Measurements from ENCODE around the gene LGALS9C. TPM values are rescaled to one million over a fixed set of nuclear protein-coding genes. Genes with fewer than 3 reads are reported as not detected.
"Not testable (repeated sequence)": the region's sequence is repeated elsewhere in the genome, so short reads cannot be mapped to it uniquely, and the experiment has no call there.

LGALS9C gene
- total RNA-seq, 1 experiment from 2014 or later, result 1.9 TPM

DNA sequence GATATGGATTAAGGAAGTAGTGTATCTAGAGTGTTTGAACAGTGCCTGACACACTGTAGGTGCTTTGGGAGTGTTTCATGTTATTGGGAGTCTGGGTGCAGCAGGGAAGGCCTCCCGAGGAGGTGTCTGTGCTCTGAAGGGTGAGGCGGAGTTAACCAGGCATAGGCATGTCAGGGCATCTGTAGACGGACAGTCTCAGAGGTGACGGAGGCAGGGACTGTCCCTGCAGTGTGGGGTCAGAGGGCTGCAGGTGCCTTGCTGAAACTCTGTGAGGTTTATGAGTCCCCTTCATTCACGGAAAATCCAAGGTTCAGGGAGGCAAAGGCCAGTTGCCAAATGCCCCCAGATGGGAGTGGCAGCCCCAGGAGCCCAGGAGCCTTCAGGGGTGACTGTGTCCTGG is 778 bp downstream of the LGALS9C start:
- H3K9me3 ChIP-seq (ENCODE audit: insufficient read depth, low read depth); CTCF ChIA-PET; H2AFZ ChIP-seq; H3K9me2 ChIP-seq (ENCODE audit: insufficient read depth); H3K4me2 ChIP-seq; H3K4me1 ChIP-seq (replicated peaks; ENCODE audit: insufficient read depth); DNase-seq; BruUV-seq (replicated peaks); intact Hi-C loops (cut with micrococcal nuclease; ENCODE audit: unreplicated experiment); H3K36me3 ChIP-seq (ENCODE audit: low read depth); H3K27ac ChIP-seq; H3K79me2 ChIP-seq (ENCODE audit: low read depth); H4K20me1 ChIP-seq (ENCODE audit: insufficient read depth); POLR2A ChIA-PET (ENCODE audit: unreplicated experiment); H3K27me3 ChIP-seq (ENCODE audit: insufficient read depth, low read depth); H3K4me3 ChIP-seq; H3F3A ChIP-seq (ENCODE audit: insufficient read depth, low read depth): not testable (repeated sequence)

DNA sequence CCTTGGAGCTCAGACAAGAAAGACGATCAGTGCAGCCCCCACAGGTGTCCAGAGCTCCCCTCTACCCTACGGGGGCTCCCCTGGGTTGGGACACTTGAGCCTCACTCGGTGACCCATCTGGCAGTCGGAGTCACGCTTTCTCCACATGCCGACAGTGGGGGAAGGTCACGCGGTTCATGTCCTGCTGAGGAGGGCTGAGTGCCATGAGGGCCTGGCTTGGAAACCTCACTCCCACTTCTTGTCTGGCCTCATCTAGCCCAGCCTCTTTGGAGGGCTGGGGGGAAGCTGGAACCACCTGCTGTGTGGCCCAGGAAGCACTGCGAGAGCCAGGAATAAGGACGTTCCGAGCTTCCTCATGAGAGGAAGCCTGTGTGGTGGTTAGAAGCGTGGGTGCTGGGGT is 1.8 kb downstream of the LGALS9C start:
- H3K4me2 ChIP-seq; H3K4me3 ChIP-seq; BruUV-seq (replicated peaks); H3K36me3 ChIP-seq (ENCODE audit: low read depth); H3K27ac ChIP-seq; H3K4me1 ChIP-seq (replicated peaks; ENCODE audit: insufficient read depth); H3F3A ChIP-seq (ENCODE audit: insufficient read depth, low read depth); DNase-seq; H3K9me2 ChIP-seq (ENCODE audit: insufficient read depth); H3K9me3 ChIP-seq (ENCODE audit: insufficient read depth, low read depth); H3K79me2 ChIP-seq (ENCODE audit: low read depth); H4K20me1 ChIP-seq (ENCODE audit: insufficient read depth); CTCF ChIA-PET; POLR2A ChIA-PET (ENCODE audit: unreplicated experiment); intact Hi-C loops (cut with micrococcal nuclease; ENCODE audit: unreplicated experiment); H2AFZ ChIP-seq; H3K27me3 ChIP-seq (ENCODE audit: insufficient read depth, low read depth): not testable (repeated sequence)

DNA sequence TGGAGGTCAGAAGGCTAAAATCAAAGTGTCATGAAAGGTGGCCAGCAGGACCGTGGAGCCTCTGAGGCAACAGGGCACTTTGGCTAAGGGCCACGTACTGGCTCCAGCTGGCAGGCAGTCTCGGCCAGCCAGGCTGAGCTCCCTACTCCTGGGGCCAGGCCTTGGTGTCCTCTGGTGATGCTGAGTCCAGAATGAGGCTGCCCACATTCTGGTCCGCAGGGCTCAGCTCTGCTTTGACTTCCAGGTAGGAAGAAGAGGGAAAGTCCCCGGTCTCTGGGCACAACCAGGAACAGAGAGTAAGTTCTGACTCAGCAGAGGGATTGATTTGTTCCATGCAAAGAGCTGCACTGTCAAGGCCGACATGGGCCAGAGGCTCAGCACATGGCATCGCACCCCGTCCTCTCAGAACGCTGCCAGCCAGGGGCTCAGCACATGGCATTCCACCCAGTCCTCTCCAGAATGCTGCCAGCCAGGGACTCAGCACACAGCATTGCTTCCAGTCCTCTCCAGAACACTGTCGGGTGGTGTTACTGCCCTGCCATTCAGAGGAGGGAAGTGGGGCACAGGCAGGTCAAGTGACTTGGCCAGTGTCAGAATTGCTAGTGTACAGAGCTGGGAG is 2.5 kb downstream of the LGALS9C start:
- POLR2A ChIA-PET (ENCODE audit: unreplicated experiment); H3K4me3 ChIP-seq; CTCF ChIA-PET; H3K27me3 ChIP-seq (ENCODE audit: insufficient read depth, low read depth); H3K27ac ChIP-seq; DNase-seq; H3K79me2 ChIP-seq (ENCODE audit: low read depth); H3K9me2 ChIP-seq (ENCODE audit: insufficient read depth); H3K36me3 ChIP-seq (ENCODE audit: low read depth); H3K4me2 ChIP-seq; BruUV-seq (replicated peaks); H3F3A ChIP-seq (ENCODE audit: insufficient read depth, low read depth); H3K9me3 ChIP-seq (ENCODE audit: insufficient read depth, low read depth); intact Hi-C loops (cut with micrococcal nuclease; ENCODE audit: unreplicated experiment); H3K4me1 ChIP-seq (replicated peaks; ENCODE audit: insufficient read depth); H2AFZ ChIP-seq; H4K20me1 ChIP-seq (ENCODE audit: insufficient read depth): not testable (repeated sequence)

DNA sequence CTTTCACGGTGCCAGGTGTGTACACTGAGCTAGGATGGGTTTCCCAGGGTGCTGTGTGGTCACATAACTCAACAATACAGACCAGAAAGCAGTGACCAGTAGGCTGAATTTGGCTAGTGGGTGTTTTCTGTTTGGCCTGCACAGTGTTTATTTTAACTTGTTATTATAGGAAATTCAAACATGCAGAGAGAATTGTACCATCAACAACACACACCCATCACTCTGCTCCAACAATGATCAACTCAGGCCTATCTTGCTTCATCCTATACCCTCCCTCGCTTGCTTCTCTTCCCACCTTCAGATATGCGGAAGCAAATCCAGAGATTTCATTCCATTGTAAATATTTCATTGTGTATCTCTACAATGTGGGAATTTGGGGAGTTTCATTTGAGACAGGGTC is 5.2 kb downstream of the LGALS9C start:
- H2AFZ ChIP-seq; H3K4me1 ChIP-seq (replicated peaks; ENCODE audit: insufficient read depth); H3K9me2 ChIP-seq (ENCODE audit: insufficient read depth); POLR2A ChIA-PET (ENCODE audit: unreplicated experiment); H3K27ac ChIP-seq; DNase-seq; CTCF ChIA-PET; H4K20me1 ChIP-seq (ENCODE audit: insufficient read depth); H3K27me3 ChIP-seq (ENCODE audit: insufficient read depth, low read depth); H3F3A ChIP-seq (ENCODE audit: insufficient read depth, low read depth); H3K4me3 ChIP-seq; intact Hi-C loops (cut with micrococcal nuclease; ENCODE audit: unreplicated experiment); H3K79me2 ChIP-seq (ENCODE audit: low read depth); H3K9me3 ChIP-seq (ENCODE audit: insufficient read depth, low read depth); H3K36me3 ChIP-seq (ENCODE audit: low read depth); BruUV-seq (replicated peaks); H3K4me2 ChIP-seq: not testable (repeated sequence)

DNA sequence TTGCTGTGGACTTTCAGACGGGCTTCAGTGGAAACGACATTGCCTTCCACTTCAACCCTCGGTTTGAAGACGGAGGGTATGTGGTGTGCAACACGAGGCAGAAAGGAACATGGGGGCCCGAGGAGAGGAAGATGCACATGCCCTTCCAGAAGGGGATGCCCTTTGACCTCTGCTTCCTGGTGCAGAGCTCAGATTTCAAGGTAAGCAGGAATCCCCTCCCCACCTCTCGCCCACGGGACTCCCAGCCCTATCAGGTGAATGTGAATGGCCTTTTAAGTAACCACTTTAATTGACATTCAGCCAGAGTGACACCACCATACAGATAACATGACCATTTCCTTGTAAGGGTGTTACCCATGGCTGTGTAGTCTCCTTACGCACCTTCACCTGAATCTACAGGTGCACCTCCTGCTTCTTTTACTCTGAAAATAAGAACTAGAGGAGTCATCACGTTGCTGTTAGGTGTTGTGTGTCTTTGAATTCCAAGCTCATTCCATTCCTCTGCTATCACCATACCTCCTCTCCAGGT is 9.4 kb downstream of the LGALS9C start:
- H3F3A ChIP-seq (ENCODE audit: insufficient read depth, low read depth); H3K9me2 ChIP-seq (ENCODE audit: insufficient read depth); H3K36me3 ChIP-seq (ENCODE audit: low read depth); H2AFZ ChIP-seq; H3K27ac ChIP-seq; CTCF ChIA-PET; DNase-seq; H4K20me1 ChIP-seq (ENCODE audit: insufficient read depth); H3K4me1 ChIP-seq (replicated peaks; ENCODE audit: insufficient read depth); H3K27me3 ChIP-seq (ENCODE audit: insufficient read depth, low read depth); H3K9me3 ChIP-seq (ENCODE audit: insufficient read depth, low read depth); H3K4me3 ChIP-seq; intact Hi-C loops (cut with micrococcal nuclease; ENCODE audit: unreplicated experiment); H3K79me2 ChIP-seq (ENCODE audit: low read depth); H3K4me2 ChIP-seq; BruUV-seq (replicated peaks); POLR2A ChIA-PET (ENCODE audit: unreplicated experiment): not testable (repeated sequence)

DNA sequence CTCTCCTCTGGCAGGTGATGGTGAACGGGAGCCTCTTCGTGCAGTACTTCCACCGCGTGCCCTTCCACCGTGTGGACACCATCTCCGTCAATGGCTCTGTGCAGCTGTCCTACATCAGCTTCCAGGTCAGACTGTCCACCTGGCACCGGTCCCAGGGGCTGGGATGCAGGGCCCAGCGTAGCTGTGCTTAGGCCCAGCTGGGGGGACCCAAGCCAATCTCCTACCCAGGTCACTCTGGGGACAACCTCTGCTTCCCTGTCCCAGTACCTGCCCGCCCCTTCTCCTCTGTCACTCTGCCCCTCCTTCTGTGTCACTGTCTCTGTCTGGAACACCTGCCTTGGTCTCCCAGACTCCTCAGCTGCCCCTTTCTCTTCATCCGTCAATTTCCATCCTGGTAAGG is 11.0 kb downstream of the LGALS9C start:
- H3F3A ChIP-seq (ENCODE audit: insufficient read depth, low read depth); BruUV-seq (replicated peaks); H3K79me2 ChIP-seq (ENCODE audit: low read depth); POLR2A ChIA-PET (ENCODE audit: unreplicated experiment); intact Hi-C loops (cut with micrococcal nuclease; ENCODE audit: unreplicated experiment); CTCF ChIA-PET; DNase-seq; H2AFZ ChIP-seq; H3K36me3 ChIP-seq (ENCODE audit: low read depth); H3K4me3 ChIP-seq; H4K20me1 ChIP-seq (ENCODE audit: insufficient read depth); H3K4me1 ChIP-seq (replicated peaks; ENCODE audit: insufficient read depth); H3K9me3 ChIP-seq (ENCODE audit: insufficient read depth, low read depth); H3K9me2 ChIP-seq (ENCODE audit: insufficient read depth); H3K27me3 ChIP-seq (ENCODE audit: insufficient read depth, low read depth); H3K4me2 ChIP-seq; H3K27ac ChIP-seq: not testable (repeated sequence)

DNA sequence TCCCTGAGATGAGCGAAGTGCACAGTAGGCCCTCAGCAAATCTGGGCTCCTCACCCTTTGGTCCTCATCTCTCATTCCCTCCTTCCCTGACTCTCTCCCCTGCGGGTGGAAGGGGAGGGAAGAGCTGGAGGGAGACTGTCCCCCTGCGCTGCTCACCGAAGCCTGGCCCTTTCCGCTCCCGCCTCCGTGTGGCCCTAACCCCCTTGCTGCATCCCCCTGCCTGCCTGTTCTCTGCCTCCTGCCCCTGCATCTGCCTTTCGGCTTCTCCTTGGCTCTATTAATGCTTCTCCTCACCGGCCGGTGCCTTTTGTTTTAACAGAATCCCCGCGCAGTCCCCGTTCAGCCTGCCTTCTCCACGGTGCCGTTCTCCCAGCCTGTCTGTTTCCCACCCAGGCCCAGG is 12.0 kb downstream of the LGALS9C start:
- POLR2A ChIA-PET (ENCODE audit: unreplicated experiment); H3K4me1 ChIP-seq (replicated peaks; ENCODE audit: insufficient read depth); H3K36me3 ChIP-seq (ENCODE audit: low read depth); H2AFZ ChIP-seq; H3K79me2 ChIP-seq (ENCODE audit: low read depth); CTCF ChIA-PET; H3K27ac ChIP-seq; BruUV-seq (replicated peaks); H3K27me3 ChIP-seq (ENCODE audit: insufficient read depth, low read depth); DNase-seq; H4K20me1 ChIP-seq (ENCODE audit: insufficient read depth); H3K9me2 ChIP-seq (ENCODE audit: insufficient read depth); H3K4me3 ChIP-seq; H3K4me2 ChIP-seq; H3F3A ChIP-seq (ENCODE audit: insufficient read depth, low read depth); intact Hi-C loops (cut with micrococcal nuclease; ENCODE audit: unreplicated experiment); H3K9me3 ChIP-seq (ENCODE audit: insufficient read depth, low read depth): not testable (repeated sequence)

DNA sequence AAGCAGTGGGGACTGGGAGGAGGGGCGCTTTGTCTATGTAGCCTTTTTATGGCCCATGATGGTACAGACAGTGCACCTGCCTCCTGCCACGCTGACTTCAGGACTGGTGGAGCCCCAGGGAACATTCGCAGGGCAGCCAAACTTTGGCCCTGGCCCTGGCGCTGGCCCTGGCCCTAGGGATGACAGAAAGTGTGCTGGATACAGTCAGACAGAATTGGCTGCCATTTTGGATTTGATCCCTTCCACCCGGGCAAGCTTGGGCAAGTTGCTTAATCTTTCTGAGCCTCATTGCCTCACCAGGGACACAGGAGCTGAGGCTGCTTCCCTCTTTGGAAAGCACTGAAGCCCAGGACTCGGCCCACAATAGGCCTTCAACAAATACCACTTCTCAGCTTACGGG is 13.4 kb downstream of the LGALS9C start:
- H3K4me2 ChIP-seq; H3K27ac ChIP-seq; H3K79me2 ChIP-seq (ENCODE audit: low read depth); H3K9me3 ChIP-seq (ENCODE audit: insufficient read depth, low read depth); BruUV-seq (replicated peaks); H3K9me2 ChIP-seq (ENCODE audit: insufficient read depth); H3K36me3 ChIP-seq (ENCODE audit: low read depth); intact Hi-C loops (cut with micrococcal nuclease; ENCODE audit: unreplicated experiment); H3K4me3 ChIP-seq; POLR2A ChIA-PET (ENCODE audit: unreplicated experiment); H3K27me3 ChIP-seq (ENCODE audit: insufficient read depth, low read depth); H3F3A ChIP-seq (ENCODE audit: insufficient read depth, low read depth); CTCF ChIA-PET; H2AFZ ChIP-seq; H3K4me1 ChIP-seq (replicated peaks; ENCODE audit: insufficient read depth); DNase-seq; H4K20me1 ChIP-seq (ENCODE audit: insufficient read depth): not testable (repeated sequence)

Measured in PC-9 (cell line).